Brain microvascular endothelial cell (primary cell): ENCODE data around the gene C3orf70.

Experiments used
- DNase-seq: peaks from one replicate; pipeline ENCODE4 v3.0.0-alpha.2; 2020
- H3K27ac ChIP-seq: fragments of 250-450 bp; sonication (Bioruptor Pico); 2 replicates; pipeline ENCODE4 v1.5.1; 2020; ENCODE audit warnings: mild to moderate bottlenecking, moderate library complexity
- H3K27me3 ChIP-seq: fragments of 250-450 bp; sonication (Bioruptor Pico); replicated peaks from 2 replicates; pipeline ENCODE4 v1.5.1; 2020; ENCODE audit warnings: mild to moderate bottlenecking
- H3K36me3 ChIP-seq: fragments of 250-450 bp; sonication (Bioruptor Pico); replicated peaks from 2 replicates; pipeline ENCODE4 v1.5.1; 2020; ENCODE audit warnings: mild to moderate bottlenecking
- H3K4me3 ChIP-seq: 2 replicates; pipeline ENCODE4 v1.5.1; 2011; ENCODE audit warnings: low read depth, mild to moderate bottlenecking, control low read depth, low read length, moderate library complexity
- in situ Hi-C: cut with HindIII; loops from 2 replicates; pipeline ENCODE4 v1.10.0; 2017; ENCODE audit warnings: low sequenced_read_pairs, low pct_ligation_motif_present
- TF ChIP-seq, protein P1 (sequence below): IDR thresholded peaks from 2 replicates; pipeline ENCODE4 v1.5.1; 2011; ENCODE audit warnings: low read depth, mild to moderate bottlenecking, moderate library complexity, low read length, control low read depth, inconsistent platforms; ENCODE audit errors: missing control alignments

C3orf70 gene

GRCh38 chr3:185155678-185156077, 2.8 kb upstream of the C3orf70 start:
- TF ChIP-seq, protein P1, sequence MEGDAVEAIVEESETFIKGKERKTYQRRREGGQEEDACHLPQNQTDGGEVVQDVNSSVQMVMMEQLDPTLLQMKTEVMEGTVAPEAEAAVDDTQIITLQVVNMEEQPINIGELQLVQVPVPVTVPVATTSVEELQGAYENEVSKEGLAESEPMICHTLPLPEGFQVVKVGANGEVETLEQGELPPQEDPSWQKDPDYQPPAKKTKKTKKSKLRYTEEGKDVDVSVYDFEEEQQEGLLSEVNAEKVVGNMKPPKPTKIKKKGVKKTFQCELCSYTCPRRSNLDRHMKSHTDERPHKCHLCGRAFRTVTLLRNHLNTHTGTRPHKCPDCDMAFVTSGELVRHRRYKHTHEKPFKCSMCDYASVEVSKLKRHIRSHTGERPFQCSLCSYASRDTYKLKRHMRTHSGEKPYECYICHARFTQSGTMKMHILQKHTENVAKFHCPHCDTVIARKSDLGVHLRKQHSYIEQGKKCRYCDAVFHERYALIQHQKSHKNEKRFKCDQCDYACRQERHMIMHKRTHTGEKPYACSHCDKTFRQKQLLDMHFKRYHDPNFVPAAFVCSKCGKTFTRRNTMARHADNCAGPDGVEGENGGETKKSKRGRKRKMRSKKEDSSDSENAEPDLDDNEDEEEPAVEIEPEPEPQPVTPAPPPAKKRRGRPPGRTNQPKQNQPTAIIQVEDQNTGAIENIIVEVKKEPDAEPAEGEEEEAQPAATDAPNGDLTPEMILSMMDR: no peak
- no peak overlapping the region for H3K27ac ChIP-seq
- H3K27me3 ChIP-seq: peaks cover 14% of the 10 kb centered on the region
- no peaks in the 10 kb centered on the region for H3K36me3 ChIP-seq
- H3K4me3 ChIP-seq: no peak overlapping the region
- DNase-seq: no peak
- in situ Hi-C loops: no loop called here

- in situ Hi-C loops: no loop called here
- Histone ChIP-seq H3K27me3 (peaks cover 14% of the 10 kb centered on the region), H3K36me3 (no peaks in the 10 kb centered on the region), H3K27ac (no peak overlapping the region), H3K4me3 (peak overlapping the region; percentile 65)
- no peak for DNase-seq
- TF ChIP-seq, protein P1: no peak
Observed at GRCh38 chr3:185153861-185154629, 1.2 kb upstream of the C3orf70 start.

DNA sequence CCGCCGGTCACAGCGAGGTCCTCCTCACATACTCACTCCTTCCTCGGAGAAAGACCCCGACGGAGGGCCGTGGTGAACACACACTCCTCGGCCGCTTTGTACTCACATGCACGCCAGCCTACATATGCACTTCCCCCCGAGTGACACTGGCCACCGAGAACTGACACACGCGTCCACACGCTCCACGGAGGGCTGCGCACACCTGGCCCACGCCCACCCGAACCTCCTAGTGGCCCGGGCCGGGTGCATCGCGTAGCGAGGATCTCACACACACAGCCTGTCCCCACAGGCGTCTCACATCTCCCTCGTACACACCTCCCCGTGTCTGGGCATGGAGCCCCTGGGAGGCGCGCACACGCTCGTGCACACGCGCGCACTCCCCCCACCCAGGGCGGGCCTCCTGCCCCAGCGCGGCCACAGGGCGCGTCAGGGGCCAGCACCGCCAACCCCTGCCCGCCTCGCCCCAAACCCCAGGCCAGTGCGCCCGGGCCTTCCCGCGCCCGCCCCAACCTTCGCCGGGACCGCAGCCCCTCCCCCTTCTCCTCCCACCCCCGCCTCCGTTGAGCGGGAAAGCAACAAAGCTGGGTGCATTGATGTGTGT, 411 bp upstream of the C3orf70 start:
- Histone ChIP-seq H3K4me3 (peak overlapping the region; percentile 65), H3K27ac (no peak overlapping the region), H3K27me3 (peaks cover 14% of the 10 kb centered on the region), H3K36me3 (no peaks in the 10 kb centered on the region)
- TF ChIP-seq, protein P1: no peak
- DNase-seq: peak; percentile 13
- in situ Hi-C loops: no loop called here

- Histone ChIP-seq H3K27ac (no peak overlapping the region), H3K4me3 (peak overlapping the region; percentile 65), H3K27me3 (peaks cover 13% of the 10 kb centered on the region), H3K36me3 (no peaks in the 10 kb centered on the region)
- DNase-seq: no peak
- TF ChIP-seq, protein P1: no peak
- in situ Hi-C loops: no loop called here
Observed at GRCh38 chr3:185151964-185152409, 873 bp downstream of the C3orf70 start.

DNA sequence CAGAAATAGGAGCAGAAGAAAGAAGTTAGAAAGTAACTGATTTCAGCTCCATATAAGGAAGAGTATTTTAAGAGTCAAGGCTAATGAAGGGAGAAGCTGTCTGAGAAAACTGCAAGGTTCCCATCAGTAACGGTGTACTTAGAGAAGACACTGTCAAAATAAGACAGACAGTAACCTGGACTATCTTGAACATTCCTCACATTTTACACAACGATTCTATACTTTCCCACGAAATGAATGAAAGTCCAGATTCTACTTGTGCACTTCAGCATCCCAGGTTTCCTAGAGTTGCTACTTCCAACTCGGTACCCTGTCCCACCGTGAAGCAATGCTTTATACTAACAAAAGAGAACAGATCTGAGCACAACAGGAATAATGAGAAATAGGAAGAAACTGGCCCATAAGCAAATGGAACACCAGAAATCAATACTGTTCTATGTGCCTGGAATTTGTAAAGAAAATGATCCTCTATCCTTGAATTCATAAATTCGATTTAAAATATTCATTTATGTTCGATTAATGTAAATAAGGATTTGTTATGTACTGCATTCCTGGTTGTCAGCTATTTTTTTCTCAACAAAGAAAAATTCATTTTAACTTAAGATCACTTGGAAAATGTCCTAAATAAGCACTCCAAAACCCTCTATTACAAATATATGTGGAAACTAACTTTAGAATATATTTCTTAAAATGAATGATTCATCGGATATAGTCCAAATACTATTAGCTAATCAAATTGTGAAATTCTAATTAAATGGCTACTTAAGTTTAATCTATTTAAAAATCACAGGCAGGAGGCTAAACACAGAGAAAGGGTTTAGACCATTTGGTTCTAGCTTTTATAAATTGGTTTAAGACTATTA, 1.5 kb downstream of the C3orf70 start:
- peaks cover 13% of the 10 kb centered on the region for H3K27me3 ChIP-seq
- in situ Hi-C loops: no loop called here
- no peak for DNase-seq
- TF ChIP-seq, protein P1: no peak
- H3K27ac ChIP-seq: no peak overlapping the region
- no peaks in the 10 kb centered on the region for H3K36me3 ChIP-seq
- no peak overlapping the region for H3K4me3 ChIP-seq
